Measurements from ENCODE around the gene CATSPERD. TPM values are rescaled to one million over a fixed set of nuclear protein-coding genes. Genes with fewer than 3 reads are reported as not detected.

CATSPERD gene
- total and polyA plus RNA-seq, 2 of the 4 experiments (the other 2 are of a cell fraction) = not detected

DNA sequence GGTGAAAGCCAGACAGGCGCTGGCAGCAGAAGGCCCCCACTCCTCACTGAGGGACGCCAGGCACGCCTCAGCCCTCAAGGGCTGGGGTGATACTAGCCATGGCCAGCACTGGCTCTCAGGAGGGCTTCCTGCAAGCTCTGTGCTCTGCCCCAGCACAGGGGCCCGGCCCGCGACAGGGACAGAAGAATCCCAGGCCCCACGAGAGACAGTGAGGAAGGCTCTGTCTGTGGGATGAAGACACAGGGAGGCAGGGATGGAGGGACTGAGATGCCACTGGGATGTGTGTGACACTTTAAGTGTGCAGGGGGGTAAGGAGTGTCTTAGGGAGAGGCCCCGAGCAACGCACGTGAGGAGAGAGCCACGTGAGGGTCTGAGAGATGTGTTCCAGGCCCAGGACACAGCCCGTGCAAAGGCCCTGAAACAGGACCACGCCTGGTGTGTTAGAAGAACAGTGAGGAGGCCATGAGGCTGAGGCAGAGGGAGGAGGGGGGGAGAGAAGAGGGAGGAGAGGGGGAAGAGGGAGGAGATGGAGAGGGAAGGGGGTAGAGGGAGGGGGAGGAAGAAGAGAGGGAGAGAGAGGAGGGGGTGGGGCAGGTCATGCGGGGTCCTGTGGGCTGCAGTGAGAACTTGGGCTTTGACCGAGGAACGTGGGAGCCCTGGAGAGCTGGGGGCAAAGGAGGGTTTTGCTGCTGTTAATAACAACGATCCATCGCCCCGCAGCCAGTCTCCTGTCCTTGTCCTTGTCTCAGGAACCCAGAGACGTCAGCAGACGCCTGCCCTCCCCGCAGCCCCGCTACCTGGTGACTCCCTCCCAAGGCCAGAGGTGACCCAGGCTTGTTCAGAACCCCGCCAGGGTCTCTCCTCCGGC, 23.2 kb upstream of the CATSPERD start:
- TF ChIP-seq POLR2A (IDR thresholded peaks at IDR 0.05; ENCODE audit: low read depth, low read length) (peak; percentile 9; the same call in 1 of the 2 replicates), MAFK (IDR thresholded peaks at IDR 0.05; ENCODE audit: low read depth, low read length) (no peak)
- Histone ChIP-seq H3K4ac (ENCODE audit: low read depth, low read length) (no peak overlapping the region), H4K20me1 (ENCODE audit: insufficient read depth, low read length) (peaks cover 64% of the 10 kb centered on the region), H3K4me3 (ENCODE audit: insufficient read depth, low read depth, low read length) (no peak overlapping the region), H2BK120ac (ENCODE audit: low read depth, low read length) (no peak overlapping the region), H3K9me1 (ENCODE audit: insufficient read depth, low read length) (peaks cover 4% of the 10 kb centered on the region; the same call in 1 of the 2 replicates), H2AK9ac (replicated peaks; ENCODE audit: low read depth, low read length, poor library complexity) (peak overlapping the region; percentile 70), H3K14ac (replicated peaks; ENCODE audit: low read depth, low read length) (no peak overlapping the region), H4K91ac (ENCODE audit: insufficient read depth, low read depth, low read length) (no peak overlapping the region), H2BK5ac (ENCODE audit: low read depth, low read length, poor library complexity, severe bottlenecking) (no peak overlapping the region), H2AK5ac (ENCODE audit: low read depth, low read length) (no peak overlapping the region), H3K9ac (ENCODE audit: low read depth, low read length) (no peak overlapping the region), H3K36me3 (ENCODE audit: control insufficient read depth, insufficient read depth, low read length) (peaks cover 73% of the 10 kb centered on the region), H4K5ac (ENCODE audit: low read depth, low read length) (no peak overlapping the region), H4K8ac (ENCODE audit: low read depth in 2 of 2, low read length in 2 of 2) (no peak overlapping the region), H3K56ac (ENCODE audit: extremely low read depth, insufficient read depth, low read length) (no peak overlapping the region), H3K27ac (ENCODE audit: insufficient read depth, low read length) (no peak overlapping the region), H3K4me2 (ENCODE audit: low read depth, low read length) (no peak overlapping the region), H3K9me3 (ENCODE audit: control insufficient read depth, insufficient read depth, low read length) (no peaks in the 10 kb centered on the region), H3K79me1 (ENCODE audit: low read depth in 1 of 2, low read length in 2 of 2) (peaks cover 8 to 70% of the 10 kb centered on the region in 2 experiments; a peak in 3 of 4 replicates), H2BK15ac (ENCODE audit: low read depth, low read length) (no peak overlapping the region), H3K27me3 (ENCODE audit: control insufficient read depth, insufficient read depth, low read length) (no peaks in the 10 kb centered on the region), H3K18ac (ENCODE audit: low read depth, low read length) (no peak overlapping the region), H3K4me1 (ENCODE audit: control insufficient read depth, insufficient read depth, low read length) (no peaks in the 10 kb centered on the region; the same call in 1 of the 2 replicates), H3K23ac (ENCODE audit: low read depth, low read length) (no peak overlapping the region), H2BK20ac (ENCODE audit: low read depth, low read length) (no peak overlapping the region), H2AFZ (replicated peaks; ENCODE audit: low read length, poor library complexity) (peak overlapping the region; percentile 23)
- ChIA-PET POLR2A (ENCODE audit: unreplicated experiment) (no interaction called here), CTCF (no interaction called here)
- WGBS, 2 experiments (ENCODE audit: extremely low coverage in 2 of 2, insufficient read length in 1 of 2) = 82% methylated on average over 13 of the region's 25 CpGs; no CpG with 5 or more reads in 1 of the 2 experiments
- ATAC-seq (ENCODE audit: low read depth) (no peak), DNase-seq (no peak)
- BruUV-seq (replicated peaks) = no TSS peak
- dilution Hi-C loops (cut with HindIII; ENCODE audit: low sequenced_read_pairs, unreplicated experiment) (no loop called here), intact Hi-C loops (cut with micrococcal nuclease) (no loop called here), in situ Hi-C loops (cut with MboI; ENCODE audit: low sequenced_read_pairs) (no loop called here)
